IMR-90 (cell line): Measurements from ENCODE around the gene SYPL2. TPM values are rescaled to one million over a fixed set of nuclear protein-coding genes. Genes with fewer than 3 reads are reported as not detected.

Experiments
- ATAC-seq: fragments of 200-7000 bp; cut with Tn5 transposase; 2 replicates; pipeline ENCODE4 v1.9.1; 2020; ENCODE audit warnings: low read depth, mild to moderate bottlenecking, moderate library complexity
- BruUV-seq: library from RNA; stranded (reverse); fragments of 400-500 nt; replicated peaks from 2 replicates; lab custom pipeline; 2021; lab: Mats Ljungman, UMichigan
- CTCF ChIA-PET: fragments of 300-600 bp; formaldehyde crosslinking; extraction: SDS; loops from one replicate; lab custom pipeline; 2021; ENCODE audit warnings: antibody characterized with exemption; lab: Yijun Ruan, JAX
- POLR2A ChIA-PET: fragments of 300-600 bp; sonication (Branson Sonifier 250); formaldehyde crosslinking; loops from one replicate; lab custom pipeline; 2022; ENCODE audit warnings: antibody characterized with exemption; ENCODE audit not compliant: unreplicated experiment; lab: Charles Lee
- DNase-seq: peaks from one replicate; pipeline ENCODE4 v3.0.0; 2013
- H2AFZ ChIP-seq: replicated peaks from 2 replicates; pipeline ENCODE3; 2013; ENCODE audit warnings: low read length, mild to moderate bottlenecking; ENCODE audit not compliant: poor library complexity
- H2AK5ac ChIP-seq: 2 replicates; pipeline ENCODE4 v1.6.1; 2013; ENCODE audit warnings: low read depth, low read length, inconsistent platforms
- H2AK9ac ChIP-seq: replicated peaks from 2 replicates; pipeline ENCODE3; 2013; ENCODE audit warnings: mild to moderate bottlenecking, low read depth, low read length, moderate library complexity; ENCODE audit not compliant: poor library complexity
- H2BK120ac ChIP-seq: 2 replicates; pipeline ENCODE4 v1.6.1; 2013; ENCODE audit warnings: low read depth, low read length, inconsistent platforms
- H2BK15ac ChIP-seq: 3 replicates; pipeline ENCODE4 v1.6.1; 2013; ENCODE audit warnings: low read depth, low read length, inconsistent platforms
- H2BK20ac ChIP-seq: 2 replicates; pipeline ENCODE4 v1.6.1; 2013; ENCODE audit warnings: low read depth, mild to moderate bottlenecking, inconsistent platforms, low read length, moderate library complexity
- H2BK5ac ChIP-seq: 2 replicates; pipeline ENCODE4 v1.6.1; 2013; ENCODE audit warnings: mild to moderate bottlenecking, low read depth, low read length, inconsistent platforms; ENCODE audit not compliant: poor library complexity, severe bottlenecking
- H3K14ac ChIP-seq: replicated peaks from 2 replicates; pipeline ENCODE4 v1.6.1; 2013; ENCODE audit warnings: low read depth, low read length, inconsistent platforms
- H3K18ac ChIP-seq: 2 replicates; pipeline ENCODE4 v1.6.1; 2013; ENCODE audit warnings: low read depth, low read length, control low read depth
- H3K23ac ChIP-seq: 2 replicates; pipeline ENCODE4 v1.6.1; 2013; ENCODE audit warnings: low read depth, low read length, inconsistent platforms
- H3K27ac ChIP-seq: 2 replicates; pipeline ENCODE4 v1.5.1; 2013; ENCODE audit warnings: mild to moderate bottlenecking, control low read depth, low read length; ENCODE audit not compliant: insufficient read depth
- H3K27me3 ChIP-seq: 2 replicates; pipeline ENCODE4 v1.6.1; 2013; ENCODE audit warnings: low read length; ENCODE audit not compliant: control insufficient read depth, insufficient read depth
- H3K36me3 ChIP-seq: 2 replicates; pipeline ENCODE4 v1.6.1; 2013; ENCODE audit warnings: low read length, mixed read lengths; ENCODE audit not compliant: control insufficient read depth, insufficient read depth
- H3K4ac ChIP-seq: 2 replicates; pipeline ENCODE4 v1.6.1; 2013; ENCODE audit warnings: low read depth, low read length, inconsistent platforms
- H3K4me1 ChIP-seq: 2 replicates; pipeline ENCODE4 v1.6.1; 2013; ENCODE audit warnings: low read length, mixed read lengths; ENCODE audit not compliant: control insufficient read depth, insufficient read depth
- H3K4me2 ChIP-seq: 2 replicates; pipeline ENCODE4 v1.6.1; 2013; ENCODE audit warnings: low read depth, mild to moderate bottlenecking, control low read depth, low read length, moderate library complexity
- H3K4me3 ChIP-seq: 2 replicates; pipeline ENCODE4 v1.5.1; 2013; ENCODE audit warnings: low read depth, mild to moderate bottlenecking, control low read depth, low read length, moderate library complexity; ENCODE audit not compliant: insufficient read depth
- H3K56ac ChIP-seq: 2 replicates; pipeline ENCODE4 v1.6.1; 2013; ENCODE audit warnings: low read length, inconsistent platforms; ENCODE audit not compliant: insufficient read depth; ENCODE audit errors: extremely low read depth
- H3K79me1 ChIP-seq, 2 experiments: 2 replicates each; pipeline ENCODE4 v1.6.1; 2013; ENCODE audit warnings: low read length in 2 of 2, inconsistent platforms in 1 of 2, low read depth in 1 of 2
- H3K9ac ChIP-seq: 2 replicates; pipeline ENCODE4 v1.6.1; 2013; ENCODE audit warnings: low read depth, low read length, control low read depth
- H3K9me1 ChIP-seq: 2 replicates; pipeline ENCODE4 v1.6.1; 2013; ENCODE audit warnings: low read length, inconsistent platforms; ENCODE audit not compliant: insufficient read depth
- H3K9me3 ChIP-seq: 2 replicates; pipeline ENCODE4 v1.6.1; 2013; ENCODE audit warnings: low read length; ENCODE audit not compliant: control insufficient read depth, insufficient read depth
- H4K20me1 ChIP-seq: 2 replicates; pipeline ENCODE4 v1.6.1; 2013; ENCODE audit warnings: low read length, inconsistent platforms; ENCODE audit not compliant: insufficient read depth
- H4K5ac ChIP-seq: 2 replicates; pipeline ENCODE4 v1.6.1; 2013; ENCODE audit warnings: mild to moderate bottlenecking, low read depth, low read length, control low read depth
- H4K8ac ChIP-seq, 2 experiments: 2 replicates each; pipeline ENCODE4 v1.6.1; 2013; ENCODE audit warnings: low read depth in 2 of 2, low read length in 2 of 2, control low read depth in 1 of 2, inconsistent platforms in 1 of 2
- H4K91ac ChIP-seq: 2 replicates; pipeline ENCODE4 v1.6.1; 2013; ENCODE audit warnings: low read depth, low read length, inconsistent platforms; ENCODE audit not compliant: insufficient read depth
- CEBPB ChIP-seq: IDR thresholded peaks from 2 replicates; pipeline ENCODE4 v1.6.1; 2012; ENCODE audit warnings: low read depth, low read length, improper control_type of control experiment
- FOS ChIP-seq: fragments of 150-350 bp; IDR thresholded peaks from 2 replicates; pipeline ENCODE4 v1.6.1; 2016; ENCODE audit warnings: low read depth, low read length
- MAZ ChIP-seq: IDR thresholded peaks from 2 replicates; pipeline ENCODE4 v1.6.1; 2012; ENCODE audit warnings: low read depth, mild to moderate bottlenecking, low read length, improper control_type of control experiment, moderate library complexity, borderline replicate concordance
- MXI1 ChIP-seq: IDR thresholded peaks from 2 replicates; pipeline ENCODE4 v1.6.1; 2012; ENCODE audit warnings: low read depth, mild to moderate bottlenecking, low read length, moderate library complexity, borderline replicate concordance
- RAD21 ChIP-seq: IDR thresholded peaks from 2 replicates; pipeline ENCODE4 v1.6.1; 2012; ENCODE audit warnings: low read length, improper control_type of control experiment
- SMC3 ChIP-seq: fragments of 150-350 bp; IDR thresholded peaks from 2 replicates; pipeline ENCODE4 v1.6.1; 2016; ENCODE audit warnings: low read depth, mild to moderate bottlenecking, antibody characterized with exemption, low read length, moderate library complexity
- WGBS, 2 experiments: methylation state at CpG; one replicate each; pipeline versions ENCODE4 v1.1.5 to v1.1.7; 2013; ENCODE audit warnings: missing lambda C conversion rate in 2 of 2; ENCODE audit not compliant: insufficient read length in 1 of 2; ENCODE audit errors: extremely low coverage in 2 of 2; 5-methylcytosine and 5-hydroxymethylcytosine counted together
- dilution Hi-C: fragments of 300-500 bp; cut with HindIII; formaldehyde crosslinking; loops from one replicate; pipeline ENCODE4 v1.14.3; 2018; ENCODE audit warnings: low sequenced_read_pairs; ENCODE audit not compliant: unreplicated experiment
- in situ Hi-C: fragments of 300-500 bp; cut with MboI; formaldehyde crosslinking; loops from 3 replicates; pipeline ENCODE4 v1.14.3; 2019; ENCODE audit warnings: low sequenced_read_pairs, inconsistent platforms, mixed read lengths
- intact Hi-C: fragments of 100-400 bp; cut with micrococcal nuclease; formaldehyde crosslinking; loops from 2 replicates; pipeline ENCODE4 v1.10.0; 2022
- polyA plus RNA-seq, 3 experiments: library from polyadenylated mRNA; depleted of rRNA; stranded (reverse); fragments of >200 nt; gene quantifications; 2 replicates each; pipeline ENCODE4 v1.2.3, GENCODE V29; 2012; ENCODE audit warnings: low replicate concordance in 1 of 3
- total RNA-seq: library from RNA; depleted of rRNA; stranded (reverse); fragments of >200 nt; gene quantifications from 2 replicates; pipeline ENCODE4 v1.2.3, GENCODE V29; 2012
- TF ChIP-seq, protein P1 (sequence below): conservative IDR thresholded peaks from 2 replicates; pipeline ENCODE4 v1.5.1; 2012; ENCODE audit warnings: mild to moderate bottlenecking, low read depth, low read length, improper control_type of control experiment
- TF ChIP-seq, protein P2 (sequence below): fragments of 150-350 bp; IDR thresholded peaks from 2 replicates; pipeline ENCODE4 v1.6.1; 2017; ENCODE audit warnings: mild to moderate bottlenecking, antibody characterized with exemption, low read length, low read depth
- TF ChIP-seq, protein P3 (sequence below): fragments of 150-350 bp; IDR thresholded peaks from 2 replicates; pipeline ENCODE4 v1.6.1; 2016; ENCODE audit warnings: low read depth, mild to moderate bottlenecking, low read length, moderate library complexity, borderline replicate concordance

The SYPL2 gene
- total and polyA plus RNA-seq, 2 of the 4 experiments (the other 2 are of a cell fraction): under 0.01 to 0.65 TPM

DNA sequence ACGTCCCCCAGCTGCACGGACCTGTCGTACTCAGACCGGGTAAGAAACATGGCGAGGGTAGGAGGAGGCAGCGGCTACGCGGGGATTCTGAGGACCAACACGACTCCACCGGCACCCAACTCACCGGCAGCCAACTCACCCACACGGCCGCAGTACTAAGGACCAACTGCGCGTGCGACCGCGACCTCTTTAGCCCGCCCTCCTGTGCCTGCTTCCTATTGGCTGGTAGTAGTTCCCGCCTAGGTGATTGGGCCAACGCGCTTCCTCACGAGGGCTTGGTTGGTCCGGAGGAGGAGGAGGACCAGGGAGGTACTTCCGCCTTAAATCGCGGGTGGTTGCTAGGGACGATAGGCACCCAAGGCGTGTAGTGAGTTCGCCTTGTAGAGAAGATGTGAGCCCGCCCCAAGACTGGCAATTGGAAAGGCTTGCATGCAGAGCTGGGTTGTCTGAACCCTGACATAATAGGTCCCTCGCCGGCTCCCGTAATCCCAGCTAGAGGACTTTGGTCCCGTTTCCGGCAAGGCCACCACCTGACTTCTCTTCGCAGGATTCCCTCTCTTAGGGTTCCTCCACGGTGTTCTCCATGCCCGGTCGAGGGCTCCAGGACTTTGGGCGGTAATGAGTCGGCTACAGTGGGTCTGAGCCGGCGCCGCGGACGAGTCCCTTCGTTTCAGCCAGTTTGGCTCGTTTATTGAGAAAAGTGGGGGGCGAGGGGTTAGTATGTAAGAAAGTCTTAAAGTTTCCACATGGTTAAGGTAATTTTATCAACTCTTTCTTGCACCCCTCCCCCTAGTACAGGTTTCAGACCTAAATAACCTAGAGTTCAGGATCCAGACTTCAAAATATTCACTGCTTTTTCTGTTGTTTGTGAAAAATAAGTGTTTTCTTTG, 39.8 kb upstream of the SYPL2 start, which contains the start of gene PSMA5 (continued):
- TF ChIP-seq, protein P1, sequence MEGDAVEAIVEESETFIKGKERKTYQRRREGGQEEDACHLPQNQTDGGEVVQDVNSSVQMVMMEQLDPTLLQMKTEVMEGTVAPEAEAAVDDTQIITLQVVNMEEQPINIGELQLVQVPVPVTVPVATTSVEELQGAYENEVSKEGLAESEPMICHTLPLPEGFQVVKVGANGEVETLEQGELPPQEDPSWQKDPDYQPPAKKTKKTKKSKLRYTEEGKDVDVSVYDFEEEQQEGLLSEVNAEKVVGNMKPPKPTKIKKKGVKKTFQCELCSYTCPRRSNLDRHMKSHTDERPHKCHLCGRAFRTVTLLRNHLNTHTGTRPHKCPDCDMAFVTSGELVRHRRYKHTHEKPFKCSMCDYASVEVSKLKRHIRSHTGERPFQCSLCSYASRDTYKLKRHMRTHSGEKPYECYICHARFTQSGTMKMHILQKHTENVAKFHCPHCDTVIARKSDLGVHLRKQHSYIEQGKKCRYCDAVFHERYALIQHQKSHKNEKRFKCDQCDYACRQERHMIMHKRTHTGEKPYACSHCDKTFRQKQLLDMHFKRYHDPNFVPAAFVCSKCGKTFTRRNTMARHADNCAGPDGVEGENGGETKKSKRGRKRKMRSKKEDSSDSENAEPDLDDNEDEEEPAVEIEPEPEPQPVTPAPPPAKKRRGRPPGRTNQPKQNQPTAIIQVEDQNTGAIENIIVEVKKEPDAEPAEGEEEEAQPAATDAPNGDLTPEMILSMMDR: no peak

DNA sequence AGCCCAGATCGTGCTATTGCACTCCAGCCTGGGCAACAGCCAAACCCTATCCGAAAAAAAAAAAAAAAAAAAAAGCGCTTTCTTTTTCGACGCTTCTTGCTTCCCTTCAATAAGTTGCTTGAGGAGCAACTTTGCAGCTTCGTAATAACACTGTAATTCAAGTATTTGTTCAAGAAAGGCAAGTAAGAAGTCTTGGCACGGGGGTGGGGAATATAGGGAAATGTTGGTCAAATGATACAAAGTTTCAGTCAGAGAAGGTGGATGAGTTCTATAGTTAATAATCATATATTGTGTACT, 39.2 kb upstream of the SYPL2 start:
- Histone ChIP-seq H3K18ac (no peak overlapping the region), H3K23ac (peak overlapping the region; percentile 48; the same call in 1 of the 2 replicates), H3K9me1 (peaks cover 3% of the 10 kb centered on the region; the same call in 1 of the 2 replicates), H2BK20ac (no peak overlapping the region), H3K4ac (peak overlapping the region; percentile 78), H3K4me2 (peak overlapping the region; percentile 71), H4K20me1 (peaks cover 25% of the 10 kb centered on the region), H2BK120ac (no peak overlapping the region), H3K4me3 (peak overlapping the region; percentile 70), H2BK15ac (no peak overlapping the region), H4K8ac (peak overlapping the region; percentile 37 to 90), H3K9me3 (no peaks in the 10 kb centered on the region), H3K56ac (peak overlapping the region; percentile 13; the same call in 1 of the 2 replicates), H3K14ac (peak overlapping the region; percentile 81), H4K91ac (0 out of 2 replicates have a peak overlapping the region, but pooled peaks have one; percentile 31), H2BK5ac (peak overlapping the region; percentile 79), H2AK9ac (peak overlapping the region; percentile 98), H3K9ac (peak overlapping the region; percentile 72; the same call in 1 of the 2 replicates), H3K79me1 (peaks cover 9 to 40% of the 10 kb centered on the region in 2 experiments), H4K5ac (no peak overlapping the region), H2AK5ac (no peak overlapping the region), H3K36me3 (no peaks in the 10 kb centered on the region), H2AFZ (peak overlapping the region; percentile 96), H3K4me1 (peaks cover 8% of the 10 kb centered on the region), H3K27me3 (no peaks in the 10 kb centered on the region), H3K27ac (peak overlapping the region; percentile 76; the same call in 1 of the 2 replicates)
- dilution Hi-C loops (no loop called here), intact Hi-C loops (loop anchor here (2.0 kb wide), 1 partner anchor 106 kb away; no protein-coding TSS in a partner anchor), in situ Hi-C loops (no loop called here)
- ATAC-seq (no peak), DNase-seq (no peak)
- BruUV-seq: no TSS peak
- ChIA-PET CTCF (interaction anchor here (1.5 kb wide), 1 partner anchor 27 kb away, joined by 4 read pairs; no protein-coding TSS in a partner anchor), POLR2A (interaction anchor here (0.6 kb wide), 2 partner anchors 170 to 178 kb away, joined by 7 to 10 read pairs; partner anchors contain the start of gene CELSR2)
- 0% methylated on average over 1 of the region's 7 CpGs; no CpG with 5 or more reads in 1 of the 2 experiments for WGBS, 2 experiments
- TF ChIP-seq, protein P2, sequence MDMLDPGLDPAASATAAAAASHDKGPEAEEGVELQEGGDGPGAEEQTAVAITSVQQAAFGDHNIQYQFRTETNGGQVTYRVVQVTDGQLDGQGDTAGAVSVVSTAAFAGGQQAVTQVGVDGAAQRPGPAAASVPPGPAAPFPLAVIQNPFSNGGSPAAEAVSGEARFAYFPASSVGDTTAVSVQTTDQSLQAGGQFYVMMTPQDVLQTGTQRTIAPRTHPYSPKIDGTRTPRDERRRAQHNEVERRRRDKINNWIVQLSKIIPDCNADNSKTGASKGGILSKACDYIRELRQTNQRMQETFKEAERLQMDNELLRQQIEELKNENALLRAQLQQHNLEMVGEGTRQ: no peak
- TF ChIP-seq RAD21 (no peak), CEBPB (no peak), MAZ (no peak), FOS (no peak), SMC3 (no peak), MXI1 (no peak)
- TF ChIP-seq, protein P3, sequence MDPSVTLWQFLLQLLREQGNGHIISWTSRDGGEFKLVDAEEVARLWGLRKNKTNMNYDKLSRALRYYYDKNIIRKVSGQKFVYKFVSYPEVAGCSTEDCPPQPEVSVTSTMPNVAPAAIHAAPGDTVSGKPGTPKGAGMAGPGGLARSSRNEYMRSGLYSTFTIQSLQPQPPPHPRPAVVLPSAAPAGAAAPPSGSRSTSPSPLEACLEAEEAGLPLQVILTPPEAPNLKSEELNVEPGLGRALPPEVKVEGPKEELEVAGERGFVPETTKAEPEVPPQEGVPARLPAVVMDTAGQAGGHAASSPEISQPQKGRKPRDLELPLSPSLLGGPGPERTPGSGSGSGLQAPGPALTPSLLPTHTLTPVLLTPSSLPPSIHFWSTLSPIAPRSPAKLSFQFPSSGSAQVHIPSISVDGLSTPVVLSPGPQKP: no peak
